K562 (cell line): ENCODE data around the gene SKAP2. TPM values are rescaled to one million over a fixed set of nuclear protein-coding genes. Genes with fewer than 3 reads are reported as not detected.

Source experiments
- ARID1B ChIP-seq: fragments of 450-650 bp; IDR thresholded peaks from 2 replicates; pipeline ENCODE4 v1.6.1; 2016; ENCODE audit warnings: antibody characterized with exemption, mild to moderate bottlenecking, inconsistent platforms
- C11orf30 ChIP-seq: fragments of 450-650 bp; IDR thresholded peaks from 2 replicates; pipeline ENCODE4 v1.6.1; 2016; ENCODE audit warnings: low read depth, mild to moderate bottlenecking
- CBFA2T2 ChIP-seq: fragments of 450-650 bp; conservative IDR thresholded peaks from 2 replicates; pipeline ENCODE4 v1.6.1; 2017; ENCODE audit warnings: mild to moderate bottlenecking
- DIDO1 ChIP-seq: fragments of 450-650 bp; IDR thresholded peaks from 2 replicates; pipeline ENCODE4 v1.6.1; 2016; ENCODE audit warnings: low read depth, missing biosample characterization, missing genetic modification characterization
- ETS2 ChIP-seq: IDR thresholded peaks from 2 replicates; pipeline ENCODE4 v1.6.1; 2016; ENCODE audit warnings: borderline replicate concordance, missing genetic modification characterization, mild to moderate bottlenecking, moderate library complexity, missing compliant biosample characterization; ENCODE audit not compliant: poor library complexity, severe bottlenecking
- FOXK1 ChIP-seq: sonication (generic); formaldehyde crosslinking; IDR thresholded peaks from 2 replicates; pipeline ENCODE4 v1.8.0; 2022; ENCODE audit warnings: missing genetic modification reagents, mild to moderate bottlenecking, borderline replicate concordance
- GABPA ChIP-seq: fragments of 200-800 bp; sonication (Bioruptor generic); conservative IDR thresholded peaks from 2 replicates; pipeline ENCODE4 v1.6.1; 2016; ENCODE audit warnings: low read depth, missing genetic modification characterization, missing compliant biosample characterization
- KLF1 ChIP-seq: fragments of 450-650 bp; IDR thresholded peaks from 2 replicates; pipeline ENCODE4 v1.6.1; 2016; ENCODE audit warnings: missing genetic modification characterization, missing compliant biosample characterization
- PCBP2 ChIP-seq: fragments of 200-400 bp; formaldehyde crosslinking; IDR thresholded peaks from 2 replicates; pipeline ENCODE4 v1.6.1; 2018; ENCODE audit warnings: low read length, low read depth, mild to moderate bottlenecking, moderate library complexity; ENCODE audit not compliant: poor library complexity, severe bottlenecking
- SMARCA4 ChIP-seq: fragments of 450-650 bp; IDR thresholded peaks from 2 replicates; pipeline ENCODE4 v1.6.1; 2016
- TAF9B ChIP-seq: fragments of 450-650 bp; IDR thresholded peaks from 2 replicates; pipeline ENCODE4 v1.6.1; 2018; ENCODE audit warnings: mild to moderate bottlenecking; ENCODE audit not compliant: partially characterized antibody
- ZKSCAN8 ChIP-seq: fragments of 200-800 bp; sonication (Bioruptor generic); IDR thresholded peaks from 2 replicates; pipeline ENCODE4 v1.6.1; 2016; ENCODE audit warnings: missing genetic modification characterization, missing compliant biosample characterization
- ZNF444 ChIP-seq: fragments of 250-450 bp; sonication (Bioruptor Pico); IDR thresholded peaks from 2 replicates; pipeline ENCODE4 v1.4.0; 2020; ENCODE audit warnings: mild to moderate bottlenecking, moderate library complexity
- ZNF764 ChIP-seq: fragments of 250-450 bp; sonication (Bioruptor Pico); IDR thresholded peaks from 2 replicates; pipeline ENCODE4 v1.4.0; 2020; ENCODE audit warnings: low read depth, mild to moderate bottlenecking, moderate library complexity
- polyA plus RNA-seq, 8 experiments: library from polyadenylated mRNA; depleted of rRNA in 4 of 8; stranded (reverse) in 5 of 8; unstranded in 3 of 8; fragments of >200 nt; fragmentation: Nextera tagmentation in 2 of 8; fragmentation: Illumina TruSeq in 1 of 8; extraction: Ambion mirVana in 2 of 8; extraction: Trizol in 1 of 8; gene quantifications; 2 replicates each; pipeline versions ENCODE4 v1.2.1 to v1.2.3, GENCODE V29; 2011 to 2014; ENCODE audit warnings: inconsistent platforms in 1 of 8, missing spikeins in 1 of 8
- total RNA-seq, 7 experiments: library from RNA; depleted of rRNA in 6 of 7; stranded (reverse); fragments of >200 nt in 6 of 7; fragmentation: Illumina TruSeq in 2 of 7; extraction: Trizol in 2 of 7; gene quantifications; 2 replicates each; pipeline versions ENCODE4 v1.2.1 to v1.2.3, GENCODE V29; 2011 to 2021; ENCODE audit warnings: low replicate concordance in 1 of 7
- TF ChIP-seq, protein P1 (sequence below): fragments of 450-650 bp; IDR thresholded peaks from 2 replicates; pipeline ENCODE4 v1.6.1; 2018; ENCODE audit not compliant: partially characterized antibody
- TF ChIP-seq, protein P2 (sequence below): sonication (generic); formaldehyde crosslinking; IDR thresholded peaks from 2 replicates; pipeline ENCODE4 v1.8.0; 2022; ENCODE audit warnings: mild to moderate bottlenecking, missing genetic modification reagents
- TF ChIP-seq, protein P3 (sequence below): fragments of 250-450 bp; sonication (Bioruptor Pico); IDR thresholded peaks from 2 replicates; pipeline ENCODE4 v1.8.0; 2022; ENCODE audit warnings: moderate library complexity, mild to moderate bottlenecking, inconsistent platforms

The SKAP2 gene
- total and polyA plus RNA-seq, 9 of the 15 experiments (the other 6 are each of a cell fraction or from before 2014, with no cell fraction given): 4.2 to 11.7 (median 8.3) TPM

DNA sequence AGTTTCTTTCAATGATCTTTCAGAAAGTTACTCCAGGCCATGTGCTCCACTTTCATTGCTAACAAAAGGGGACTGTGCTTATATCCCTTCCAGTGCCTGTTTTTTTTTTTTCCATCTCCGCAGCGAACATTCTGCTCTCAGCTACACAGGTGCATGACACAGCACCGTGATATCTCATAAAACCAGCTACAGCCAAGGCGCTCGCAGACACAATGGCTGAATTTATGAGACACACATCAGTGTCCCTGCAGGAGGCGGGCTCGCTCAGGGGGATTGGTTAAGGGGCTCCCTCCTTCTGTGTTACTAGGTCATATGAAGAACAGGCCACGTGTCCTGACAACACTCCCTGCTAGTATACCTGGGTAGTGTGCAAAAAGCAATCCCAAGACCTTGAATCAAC is 245.5 kb downstream of the SKAP2 start (continued):
- TF ChIP-seq, protein P1, sequence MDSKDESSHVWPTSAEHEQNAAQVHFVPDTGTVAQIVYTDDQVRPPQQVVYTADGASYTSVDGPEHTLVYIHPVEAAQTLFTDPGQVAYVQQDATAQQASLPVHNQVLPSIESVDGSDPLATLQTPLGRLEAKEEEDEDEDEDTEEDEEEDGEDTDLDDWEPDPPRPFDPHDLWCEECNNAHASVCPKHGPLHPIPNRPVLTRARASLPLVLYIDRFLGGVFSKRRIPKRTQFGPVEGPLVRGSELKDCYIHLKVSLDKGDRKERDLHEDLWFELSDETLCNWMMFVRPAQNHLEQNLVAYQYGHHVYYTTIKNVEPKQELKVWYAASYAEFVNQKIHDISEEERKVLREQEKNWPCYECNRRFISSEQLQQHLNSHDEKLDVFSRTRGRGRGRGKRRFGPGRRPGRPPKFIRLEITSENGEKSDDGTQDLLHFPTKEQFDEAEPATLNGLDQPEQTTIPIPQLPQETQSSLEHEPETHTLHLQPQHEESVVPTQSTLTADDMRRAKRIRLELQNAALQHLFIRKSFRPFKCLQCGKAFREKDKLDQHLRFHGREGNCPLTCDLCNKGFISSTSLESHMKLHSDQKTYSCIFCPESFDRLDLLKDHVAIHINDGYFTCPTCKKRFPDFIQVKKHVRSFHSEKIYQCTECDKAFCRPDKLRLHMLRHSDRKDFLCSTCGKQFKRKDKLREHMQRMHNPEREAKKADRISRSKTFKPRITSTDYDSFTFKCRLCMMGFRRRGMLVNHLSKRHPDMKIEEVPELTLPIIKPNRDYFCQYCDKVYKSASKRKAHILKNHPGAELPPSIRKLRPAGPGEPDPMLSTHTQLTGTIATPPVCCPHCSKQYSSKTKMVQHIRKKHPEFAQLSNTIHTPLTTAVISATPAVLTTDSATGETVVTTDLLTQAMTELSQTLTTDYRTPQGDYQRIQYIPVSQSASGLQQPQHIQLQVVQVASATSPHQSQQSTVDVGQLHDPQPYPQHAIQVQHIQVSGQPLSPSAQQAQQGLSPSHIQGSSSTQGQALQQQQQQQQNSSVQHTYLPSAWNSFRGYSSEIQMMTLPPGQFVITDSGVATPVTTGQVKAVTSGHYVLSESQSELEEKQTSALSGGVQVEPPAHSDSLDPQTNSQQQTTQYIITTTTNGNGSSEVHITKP: no peak
- no peak for TF ChIP-seq GABPA (tag)
- no peak for TF ChIP-seq TAF9B
- peak; percentile 43; the same call in 1 of the 2 replicates for TF ChIP-seq ARID1B
- TF ChIP-seq ETS2: no peak
- no peak for TF ChIP-seq DIDO1 (tag)
- no peak for TF ChIP-seq FOXK1 (CRISPR knock-in tag)
- TF ChIP-seq ZNF764: no peak
- TF ChIP-seq, protein P2, sequence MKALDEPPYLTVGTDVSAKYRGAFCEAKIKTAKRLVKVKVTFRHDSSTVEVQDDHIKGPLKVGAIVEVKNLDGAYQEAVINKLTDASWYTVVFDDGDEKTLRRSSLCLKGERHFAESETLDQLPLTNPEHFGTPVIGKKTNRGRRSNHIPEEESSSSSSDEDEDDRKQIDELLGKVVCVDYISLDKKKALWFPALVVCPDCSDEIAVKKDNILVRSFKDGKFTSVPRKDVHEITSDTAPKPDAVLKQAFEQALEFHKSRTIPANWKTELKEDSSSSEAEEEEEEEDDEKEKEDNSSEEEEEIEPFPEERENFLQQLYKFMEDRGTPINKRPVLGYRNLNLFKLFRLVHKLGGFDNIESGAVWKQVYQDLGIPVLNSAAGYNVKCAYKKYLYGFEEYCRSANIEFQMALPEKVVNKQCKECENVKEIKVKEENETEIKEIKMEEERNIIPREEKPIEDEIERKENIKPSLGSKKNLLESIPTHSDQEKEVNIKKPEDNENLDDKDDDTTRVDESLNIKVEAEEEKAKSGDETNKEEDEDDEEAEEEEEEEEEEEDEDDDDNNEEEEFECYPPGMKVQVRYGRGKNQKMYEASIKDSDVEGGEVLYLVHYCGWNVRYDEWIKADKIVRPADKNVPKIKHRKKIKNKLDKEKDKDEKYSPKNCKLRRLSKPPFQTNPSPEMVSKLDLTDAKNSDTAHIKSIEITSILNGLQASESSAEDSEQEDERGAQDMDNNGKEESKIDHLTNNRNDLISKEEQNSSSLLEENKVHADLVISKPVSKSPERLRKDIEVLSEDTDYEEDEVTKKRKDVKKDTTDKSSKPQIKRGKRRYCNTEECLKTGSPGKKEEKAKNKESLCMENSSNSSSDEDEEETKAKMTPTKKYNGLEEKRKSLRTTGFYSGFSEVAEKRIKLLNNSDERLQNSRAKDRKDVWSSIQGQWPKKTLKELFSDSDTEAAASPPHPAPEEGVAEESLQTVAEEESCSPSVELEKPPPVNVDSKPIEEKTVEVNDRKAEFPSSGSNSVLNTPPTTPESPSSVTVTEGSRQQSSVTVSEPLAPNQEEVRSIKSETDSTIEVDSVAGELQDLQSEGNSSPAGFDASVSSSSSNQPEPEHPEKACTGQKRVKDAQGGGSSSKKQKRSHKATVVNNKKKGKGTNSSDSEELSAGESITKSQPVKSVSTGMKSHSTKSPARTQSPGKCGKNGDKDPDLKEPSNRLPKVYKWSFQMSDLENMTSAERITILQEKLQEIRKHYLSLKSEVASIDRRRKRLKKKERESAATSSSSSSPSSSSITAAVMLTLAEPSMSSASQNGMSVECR (CRISPR knock-in tag): no peak
- TF ChIP-seq SMARCA4: no peak
- no peak for TF ChIP-seq ZKSCAN8 (CRISPR knock-in tag)
- TF ChIP-seq ZNF444 (CRISPR knock-in tag): no peak
- TF ChIP-seq, protein P3, sequence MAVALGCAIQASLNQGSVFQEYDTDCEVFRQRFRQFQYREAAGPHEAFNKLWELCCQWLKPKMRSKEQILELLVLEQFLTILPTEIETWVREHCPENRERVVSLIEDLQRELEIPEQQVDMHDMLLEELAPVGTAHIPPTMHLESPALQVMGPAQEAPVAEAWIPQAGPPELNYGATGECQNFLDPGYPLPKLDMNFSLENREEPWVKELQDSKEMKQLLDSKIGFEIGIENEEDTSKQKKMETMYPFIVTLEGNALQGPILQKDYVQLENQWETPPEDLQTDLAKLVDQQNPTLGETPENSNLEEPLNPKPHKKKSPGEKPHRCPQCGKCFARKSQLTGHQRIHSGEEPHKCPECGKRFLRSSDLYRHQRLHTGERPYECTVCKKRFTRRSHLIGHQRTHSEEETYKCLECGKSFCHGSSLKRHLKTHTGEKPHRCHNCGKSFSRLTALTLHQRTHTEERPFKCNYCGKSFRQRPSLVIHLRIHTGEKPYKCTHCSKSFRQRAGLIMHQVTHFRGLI (CRISPR knock-in tag): no peak
- peak; percentile 38; the same call in 1 of the 2 replicates for TF ChIP-seq CBFA2T2
- TF ChIP-seq PCBP2: no peak
- TF ChIP-seq KLF1: no peak
- TF ChIP-seq C11orf30: 0 out of 2 replicates have a peak, but pooled peaks have one; percentile 43
